ENCODE results near the gene NCLN.
"Not testable (repeated sequence)": the region's sequence is repeated elsewhere in the genome, so short reads cannot be mapped to it uniquely, and the experiment has no call there.

The NCLN gene

GRCh38 chr19:3185461-3186159 is at the start of gene NCLN:
NCLN (plus strand) TSS chr19:3185930; CDS start chr19:3186031, 101 bp downstream.
- peak; percentile 86 to 90 (median 86) for DNase-seq (ENCODE audit: low read depth in 3 of 3)

GRCh38 chr19:3135961-3136683 is 49.6 kb upstream of the NCLN start, which contains the start of gene GNA15:
GNA15 (plus strand) TSS chr19:3136033; CDS start chr19:3136451, 418 bp downstream.
- no peak for DNase-seq (ENCODE audit: low read depth in 3 of 3)

- DNase-seq (ENCODE audit: low read depth in 3 of 3) = no peak
These were observed 49.1 kb upstream of the NCLN start for GRCh38 chr19:3136684-3137055.

- DNase-seq (ENCODE audit: low read depth in 3 of 3) = no peak
These were observed 48.6 kb upstream of the NCLN start for GRCh38 chr19:3137119-3137518.

- DNase-seq (ENCODE audit: low read depth in 3 of 3) = no peak
These were observed 47.5 kb upstream of the NCLN start for GRCh38 chr19:3138268-3138667.

GRCh38 chr19:3140667-3141038 is 45.1 kb upstream of the NCLN start:
- no peak for DNase-seq (ENCODE audit: low read depth in 3 of 3)

- peak in 2 of 3 donors; percentile 54 to 55 for DNase-seq (ENCODE audit: low read depth in 3 of 3)
These were observed 43.4 kb upstream of the NCLN start for GRCh38 chr19:3142292-3142670.

- DNase-seq (ENCODE audit: low read depth in 3 of 3) = no peak
These were observed 42.9 kb upstream of the NCLN start for GRCh38 chr19:3142781-3143337.

GRCh38 chr19:3145909-3146676 is 39.6 kb upstream of the NCLN start:
- DNase-seq (ENCODE audit: low read depth in 3 of 3) = no peak

GRCh38 chr19:3146677-3147100 is 39.0 kb upstream of the NCLN start:
- DNase-seq (ENCODE audit: low read depth in 3 of 3) = peak; percentile 41 to 61 (median 55)

- no peak for DNase-seq (ENCODE audit: low read depth in 3 of 3)
These were observed 37.2 kb upstream of the NCLN start for GRCh38 chr19:3148503-3148902.

- DNase-seq (ENCODE audit: low read depth in 3 of 3) = no peak
These were observed 36.6 kb upstream of the NCLN start for GRCh38 chr19:3149089-3149488.

GRCh38 chr19:3149526-3150505 is 35.9 kb upstream of the NCLN start:
- DNase-seq (ENCODE audit: low read depth in 3 of 3) = no peak

GRCh38 chr19:3150739-3151329 is 34.9 kb upstream of the NCLN start:
- no peak for DNase-seq (ENCODE audit: low read depth in 3 of 3)

GRCh38 chr19:3151563-3152418 is 33.9 kb upstream of the NCLN start:
- DNase-seq (ENCODE audit: low read depth in 3 of 3) = no peak

GRCh38 chr19:3152419-3152780 is 33.3 kb upstream of the NCLN start:
- DNase-seq (ENCODE audit: low read depth in 3 of 3) = no peak

GRCh38 chr19:3153286-3154230 is 32.2 kb upstream of the NCLN start:
- DNase-seq (ENCODE audit: low read depth in 3 of 3) = no peak

- not testable (repeated sequence) for DNase-seq (ENCODE audit: low read depth in 3 of 3)
These were observed 31.3 kb upstream of the NCLN start for GRCh38 chr19:3154447-3154846.

All from stimulated activated CD4-positive, alpha-beta T cell treated with anti-CD3 and anti-CD28 coated beads, TNF-alpha, amount 100 ng/mL, for 48 hours (primary cell).